T1000 (cell line): ENCODE results near the gene UTP18.
"Not testable (repeated sequence)": the region's sequence is repeated elsewhere in the genome, so short reads cannot be mapped to it uniquely, and the experiment has no call there.

Experiments used
- DNase-seq: peaks from one replicate; lab custom pipeline; 2025; ENCODE audit warnings: mixed read lengths; lab: John Stamatoyannopoulos, UW

Gene UTP18

GRCh38 chr17:51260237-51261023 is at the start of gene UTP18:
Gene UTP18, plus strand, starts transcription at chr17:51260546. Its CDS starts 39 bp downstream, at chr17:51260585.
- peak; percentile 95 for DNase-seq

- no peak for DNase-seq
Measured at GRCh38 chr17:51214920-51215319, 45.4 kb upstream of the UTP18 start.

GRCh38 chr17:51217946-51218345 is 42.4 kb upstream of the UTP18 start:
- DNase-seq, result no peak

GRCh38 chr17:51221322-51221721 is 39.0 kb upstream of the UTP18 start:
- DNase-seq, result no peak

GRCh38 chr17:51224402-51225262 is 35.7 kb upstream of the UTP18 start:
- no peak for DNase-seq

- DNase-seq, result not testable (repeated sequence)
Measured at GRCh38 chr17:51225523-51225922, 34.8 kb upstream of the UTP18 start.

- no peak for DNase-seq
Measured at GRCh38 chr17:51228161-51228560, 32.2 kb upstream of the UTP18 start.

GRCh38 chr17:51229889-51230288 is 30.5 kb upstream of the UTP18 start:
- no peak for DNase-seq

GRCh38 chr17:51230306-51230705 is 30.0 kb upstream of the UTP18 start:
- no peak for DNase-seq

- DNase-seq, result no peak
Measured at GRCh38 chr17:51231999-51232398, 28.3 kb upstream of the UTP18 start.

GRCh38 chr17:51234162-51234561 is 26.2 kb upstream of the UTP18 start:
- no peak for DNase-seq

- no peak for DNase-seq
Measured at GRCh38 chr17:51238255-51238887, 22.0 kb upstream of the UTP18 start.

GRCh38 chr17:51240275-51240674 is 20.1 kb upstream of the UTP18 start:
- DNase-seq, result no peak

GRCh38 chr17:51244041-51244440 is 16.3 kb upstream of the UTP18 start:
- no peak for DNase-seq

- no peak for DNase-seq
Measured at GRCh38 chr17:51245535-51245934, 14.8 kb upstream of the UTP18 start.

GRCh38 chr17:51250314-51250840 is 10.0 kb upstream of the UTP18 start:
- DNase-seq, result no peak

- DNase-seq, result no peak
Measured at GRCh38 chr17:51251010-51251409, 9.3 kb upstream of the UTP18 start.

- no peak for DNase-seq
Measured at GRCh38 chr17:51255673-51256072, 4.7 kb upstream of the UTP18 start.

GRCh38 chr17:51256101-51256500 is 4.2 kb upstream of the UTP18 start:
- no peak for DNase-seq

- DNase-seq, result no peak
Measured at GRCh38 chr17:51257150-51258081, 2.9 kb upstream of the UTP18 start.
